Pancreas (tissue), 10 donors: Measurements from ENCODE around the gene LGR6. TPM values are rescaled to one million over a fixed set of nuclear protein-coding genes. Genes with fewer than 3 reads are reported as not detected.

Experiments
- ATAC-seq, 4 donors: fragments of 200-7000 bp; cut with Tn5 transposase; one replicate each; pipeline versions ENCODE4 v1.8.0 to v1.9.1; 2020; ENCODE audit warnings: mild to moderate bottlenecking in 4 of 4, moderate library complexity in 4 of 4
- DNase-seq, 6 donors: peaks; one replicate each; pipeline ENCODE4 v3.0.0-alpha.2; 2020
- FAIRE-seq: peaks from 2 replicates; lab custom pipeline; 2012; peaks lifted over from hg19 to GRCh38; lab: Jason Lieb, UNC
- H3K27ac ChIP-seq, 4 donors: fragments of 200-600 bp; sonication (generic); 1 replicate in 3 of 4; 2 replicates in 1 of 4; pipeline versions ENCODE4 v1.5.0 to v1.8.0; 2020
- H3K27me3 ChIP-seq, 4 donors: fragments of 200-600 bp; one replicate each; pipeline ENCODE4 v1.8.0; 2021
- H3K36me3 ChIP-seq, 3 donors: fragments of 200-600 bp; sonication (generic) in 1 of 3; one replicate each; pipeline versions ENCODE4 v1.5.0 to v1.8.0; 2020 to 2021
- H3K4me1 ChIP-seq, 3 donors: fragments of 200-600 bp; one replicate each; pipeline ENCODE4 v1.8.0; 2021
- H3K4me3 ChIP-seq, 4 donors: fragments of 200-600 bp; sonication (generic) in 2 of 4; one replicate each; pipeline versions ENCODE4 v1.5.0 to v1.8.0; 2020 to 2021
- H3K9me3 ChIP-seq, 4 donors: fragments of 200-600 bp; one replicate each; pipeline ENCODE4 v1.8.0; 2021
- CTCF ChIP-seq, 4 donors: fragments of 200-600 bp; sonication (generic) in 3 of 4; IDR thresholded peaks; one replicate each; pipeline versions ENCODE4 v1.5.0 to v1.8.0; 2021; ENCODE audit warnings: antibody characterized with exemption in 4 of 4
- WGBS, 2 donors: extraction: QIAGEN DNeasy Blood & Tissue Kit; methylation state at CpG; one replicate each; pipeline ENCODE4 v1.1.7; 2013; 5-methylcytosine and 5-hydroxymethylcytosine counted together
- intact Hi-C, 3 donors: fragments of 100-400 bp; cut with DNase I; formaldehyde crosslinking; loops; one replicate each; pipeline versions ENCODE4 v1.11.1 to v1.14.2; 2022
- polyA plus RNA-seq, 2 donors: library from polyadenylated mRNA; stranded (reverse); fragments of 200-250 nt; gene quantifications; one replicate each; pipeline ENCODE4 v1.2.3, GENCODE V29; 2013
- total RNA-seq, 6 donors: library from RNA; stranded (reverse); fragmentation: NEBNext Ultra II Directional in 4 of 6; extraction: Animal tissue kit (Norgen Biotek cat#: 25700) in 4 of 6; gene quantifications; one replicate each; pipeline versions ENCODE4 v1.2.1 to v1.2.4, GENCODE V29; 2021 to 2023
- donor health status: healthy with polysubstance abuse.
- donor health status: DM: no; HTN: no; CAD: no; lungs with moderate emphysema.
- donor health status: DM: no; HTN: no; CAD: no.
- donor health status: control.
- donor health status: control.
- donor health status: Bipolar disorder and iron deficiency.
- donor health status: DM: yes; HTN: yes; CAD: no.
- donor health status: DM: no; HTN: no; CAD: no.
- donor health status: DM: no; HTN: no; CAD: no.
- donor health status: DM: yes; HTN: yes; CAD: no.

Gene LGR6
- total and polyA plus RNA-seq, 8 donors = 0.06 to 0.47 (median 0.15) TPM; not detected in 3

- 68 to 73% methylated on average over 10 of the region's 10 CpGs for WGBS, 2 donors
- no peaks in the 10 kb centered on the region for H3K4me1 ChIP-seq
- no peak overlapping the region for H3K27ac ChIP-seq
- no peak for TF ChIP-seq CTCF (IDR thresholded peaks at IDR 0.05)
- H3K4me3 ChIP-seq = no peak overlapping the region
- intact Hi-C loops = no loop called here
- FAIRE-seq = no peak
- DNase-seq = no peak
- no peaks in the 10 kb centered on the region for H3K36me3 ChIP-seq
- H3K27me3 ChIP-seq = no peaks in the 10 kb centered on the region
- no peaks in the 10 kb centered on the region for H3K9me3 ChIP-seq
- no peak for ATAC-seq
Measured at GRCh38 chr1:202230061-202230938, 36.7 kb downstream of the LGR6 start.

- H3K36me3 ChIP-seq = no peaks in the 10 kb centered on the region
- H3K4me1 ChIP-seq = no peaks in the 10 kb centered on the region
- no peaks in the 10 kb centered on the region for H3K27me3 ChIP-seq
- no peak for FAIRE-seq
- no peak overlapping the region for H3K4me3 ChIP-seq
- no peak for DNase-seq
- WGBS, 2 donors = 77 to 79% methylated on average over 8 of the region's 8 CpGs
- H3K27ac ChIP-seq = no peak overlapping the region
- TF ChIP-seq CTCF (IDR thresholded peaks at IDR 0.05) = no peak
- intact Hi-C loops = no loop called here
- ATAC-seq = no peak
- H3K9me3 ChIP-seq = no peaks in the 10 kb centered on the region
Measured at GRCh38 chr1:202230939-202231645, 37.5 kb downstream of the LGR6 start.

GRCh38 chr1:202233171-202233570, 39.6 kb downstream of the LGR6 start:
- no peak for TF ChIP-seq CTCF (IDR thresholded peaks at IDR 0.05)
- intact Hi-C loops = no loop called here
- ATAC-seq (no peak), FAIRE-seq (no peak), DNase-seq (peak in 1 of 6 donors; percentile 2)
- Histone ChIP-seq H3K9me3 (no peaks in the 10 kb centered on the region), H3K27ac (no peak overlapping the region), H3K36me3 (no peaks in the 10 kb centered on the region), H3K4me3 (no peak overlapping the region), H3K27me3 (no peaks in the 10 kb centered on the region), H3K4me1 (no peaks in the 10 kb centered on the region)
- WGBS, 2 donors = 49 to 68% methylated on average over 4 of the region's 4 CpGs

GRCh38 chr1:202233804-202234203, 40.2 kb downstream of the LGR6 start:
- Histone ChIP-seq H3K4me3 (no peak overlapping the region), H3K9me3 (no peaks in the 10 kb centered on the region), H3K27ac (no peak overlapping the region), H3K4me1 (no peaks in the 10 kb centered on the region), H3K27me3 (no peaks in the 10 kb centered on the region), H3K36me3 (no peaks in the 10 kb centered on the region)
- TF ChIP-seq CTCF (IDR thresholded peaks at IDR 0.05) = no peak
- DNase-seq = peak in 1 of 6 donors; percentile 13
- intact Hi-C loops = no loop called here
- FAIRE-seq = no peak
- no peak for ATAC-seq
- WGBS, 2 donors = 76 to 83% methylated on average over 2 of the region's 2 CpGs
